HepG2 (cell line): ENCODE data around the gene PTGIS. TPM values are rescaled to one million over a fixed set of nuclear protein-coding genes. Genes with fewer than 3 reads are reported as not detected.
A peak's percentile ranks its signal among the peaks of the same experiment; 100 is the strongest.

Source experiments
- ATF5 ChIP-seq: sonication (generic); formaldehyde crosslinking; IDR thresholded peaks from 2 replicates; pipeline ENCODE4 v1.4.0; 2020; ENCODE audit warnings: mild to moderate bottlenecking, low read depth, missing genetic modification reagents
- CREM ChIP-seq, 2 experiments: sonication (generic) in 1 of 2; formaldehyde crosslinking in 1 of 2; IDR thresholded peaks; 2 replicates each; pipeline versions ENCODE4 v1.4.0 to v1.6.1; 2016 to 2020; ENCODE audit warnings: antibody characterized with exemption in 1 of 2, mild to moderate bottlenecking in 1 of 2, missing genetic modification reagents in 1 of 2
- DNMT1 ChIP-seq: sonication (generic); formaldehyde crosslinking; IDR thresholded peaks from 2 replicates; pipeline ENCODE4 v1.5.1; 2020; ENCODE audit warnings: mild to moderate bottlenecking, missing genetic modification reagents
- ETV6 ChIP-seq: sonication (generic); formaldehyde crosslinking; conservative IDR thresholded peaks from 2 replicates; pipeline ENCODE4 v1.4.0; 2020; ENCODE audit warnings: missing genetic modification reagents
- HOXA7 ChIP-seq: sonication (generic); formaldehyde crosslinking; IDR thresholded peaks from 2 replicates; pipeline ENCODE4 v1.8.1; 2022; ENCODE audit warnings: mild to moderate bottlenecking, missing genetic modification reagents, moderate library complexity
- MAFK ChIP-seq, 2 experiments: IDR thresholded peaks in 1 of 2; conservative IDR thresholded peaks in 1 of 2; 2 replicates each; pipeline ENCODE4 v1.6.1; 2011; ENCODE audit warnings: improper control_type of control experiment in 2 of 2, low read length in 2 of 2
- PHB2 ChIP-seq: fragments of 450-650 bp; IDR thresholded peaks from 2 replicates; pipeline ENCODE4 v1.6.1; 2018; ENCODE audit not compliant: partially characterized antibody
- SMARCC2 ChIP-seq: fragments of 450-650 bp; IDR thresholded peaks from 2 replicates; pipeline ENCODE4 v1.6.1; 2017; ENCODE audit warnings: antibody characterized with exemption, mild to moderate bottlenecking
- SNRNP70 ChIP-seq: fragments of 200-400 bp; formaldehyde crosslinking; IDR thresholded peaks from 2 replicates; pipeline ENCODE4 v1.6.1; 2017; ENCODE audit warnings: mild to moderate bottlenecking, low read depth, low read length, moderate library complexity
- SRSF9 ChIP-seq: fragments of 200-400 bp; formaldehyde crosslinking; IDR thresholded peaks from 2 replicates; pipeline ENCODE4 v1.6.1; 2018; ENCODE audit warnings: borderline replicate concordance, mild to moderate bottlenecking, low read depth, low read length; ENCODE audit not compliant: insufficient read depth, poor library complexity, severe bottlenecking
- THAP11 ChIP-seq: IDR thresholded peaks from 2 replicates; pipeline ENCODE4 v1.6.1; 2016; ENCODE audit warnings: missing biosample characterization, missing genetic modification reagents
- THYN1 ChIP-seq: sonication (generic); formaldehyde crosslinking; IDR thresholded peaks from 2 replicates; pipeline ENCODE4 v1.8.1; 2023; ENCODE audit warnings: low read depth, mild to moderate bottlenecking, moderate library complexity, missing genetic modification reagents, borderline replicate concordance
- TRAFD1 ChIP-seq: sonication (generic); formaldehyde crosslinking; IDR thresholded peaks from 2 replicates; pipeline ENCODE4 v1.5.1; 2020; ENCODE audit warnings: missing genetic modification reagents, mild to moderate bottlenecking, borderline replicate concordance
- UBTF ChIP-seq: sonication (generic); formaldehyde crosslinking; IDR thresholded peaks from 2 replicates; pipeline ENCODE4 v1.4.0; 2020; ENCODE audit warnings: mild to moderate bottlenecking, missing genetic modification reagents
- ZNF251 ChIP-seq: sonication (generic); formaldehyde crosslinking; IDR thresholded peaks from 2 replicates; pipeline ENCODE4 v1.9.0; 2021; ENCODE audit warnings: mild to moderate bottlenecking, missing genetic modification reagents
- ZNF367 ChIP-seq: sonication (generic); formaldehyde crosslinking; IDR thresholded peaks from 2 replicates; pipeline ENCODE4 v1.4.0; 2020; ENCODE audit warnings: missing genetic modification reagents, borderline replicate concordance
- ZNF704 ChIP-seq: sonication (generic); formaldehyde crosslinking; IDR thresholded peaks from 2 replicates; pipeline ENCODE4 v1.8.1; 2023; ENCODE audit warnings: mild to moderate bottlenecking, inconsistent platforms, moderate library complexity, missing genetic modification reagents, borderline replicate concordance
- ZNF775 ChIP-seq: sonication (generic); formaldehyde crosslinking; IDR thresholded peaks from 2 replicates; pipeline ENCODE4 v1.4.0; 2020; ENCODE audit warnings: missing genetic modification reagents, mild to moderate bottlenecking, moderate library complexity, borderline replicate concordance
- ZNF850 ChIP-seq: sonication (generic); formaldehyde crosslinking; conservative IDR thresholded peaks from 2 replicates; pipeline ENCODE4 v1.9.0; 2021; ENCODE audit warnings: mild to moderate bottlenecking, missing genetic modification reagents
- ZNF883 ChIP-seq: sonication (generic); formaldehyde crosslinking; IDR thresholded peaks from 2 replicates; pipeline ENCODE4 v1.5.1; 2020; ENCODE audit warnings: mild to moderate bottlenecking, missing genetic modification reagents; ENCODE audit errors: not compliant biosample characterization
- ZSCAN25 ChIP-seq: sonication (generic); formaldehyde crosslinking; IDR thresholded peaks from 2 replicates; pipeline ENCODE4 v1.8.0; 2022; ENCODE audit warnings: mild to moderate bottlenecking, missing genetic modification reagents
- polyA plus RNA-seq, 8 experiments: library from polyadenylated mRNA; depleted of rRNA in 3 of 8; stranded (reverse) in 7 of 8; unstranded in 1 of 8; fragments of >200 nt; fragmentation: Illumina TruSeq in 4 of 8; extraction: Trizol in 4 of 8; gene quantifications; 2 replicates each; pipeline versions ENCODE4 v1.2.1 to v1.2.3, GENCODE V29; 2011 to 2016; ENCODE audit warnings: low read depth in 4 of 8, missing spikeins in 1 of 8, mixed read lengths in 1 of 8; ENCODE audit not compliant: insufficient read depth in 1 of 8
- total RNA-seq, 5 experiments: library from RNA; depleted of rRNA; stranded (reverse); fragments of >200 nt; fragmentation: Illumina TruSeq; extraction: Trizol; gene quantifications; 2 replicates each; pipeline ENCODE4 v1.2.3, GENCODE V29; 2016; ENCODE audit warnings: low read depth in 1 of 5

Gene PTGIS
- total and polyA plus RNA-seq, 2 of the 13 experiments (the other 11 are each of a cell fraction or from before 2014, with no cell fraction given) = not detected

- no peak for TF ChIP-seq HOXA7
- TF ChIP-seq ZNF775 (CRISPR knock-in tag) = peak; percentile 97
- TF ChIP-seq THYN1 (CRISPR knock-in tag) = no peak
- TF ChIP-seq ZNF883 (CRISPR knock-in tag) = peak; percentile 89
- TF ChIP-seq DNMT1 (CRISPR knock-in tag) = peak; percentile 65
- no peak for TF ChIP-seq PHB2
- TF ChIP-seq THAP11 (CRISPR knock-in tag) = peak; percentile 79
- no peak for TF ChIP-seq SNRNP70
- no peak for TF ChIP-seq ZNF850 (CRISPR knock-in tag)
- TF ChIP-seq ATF5 (CRISPR knock-in tag) = 0 out of 2 replicates have a peak, but pooled peaks have one; percentile 69
- peak; percentile 18 to 24; a peak in 3 of 4 replicates for TF ChIP-seq MAFK (conservative IDR thresholded peaks at IDR 0.05 in 1 of 2, IDR thresholded peaks at IDR 0.05 in 1 of 2; ENCODE audit: low read length in 2 of 2)
- TF ChIP-seq SRSF9 = no peak
- TF ChIP-seq TRAFD1 (CRISPR knock-in tag) = peak; percentile 93; the same call in 1 of the 2 replicates
- peak; percentile 68 for TF ChIP-seq CREM (IDR thresholded peaks at IDR 0.05)
- no peak for TF ChIP-seq CREM (CRISPR knock-in tag; IDR thresholded peaks at IDR 0.05)
- peak; percentile 85 for TF ChIP-seq ZSCAN25 (CRISPR knock-in tag)
- no peak for TF ChIP-seq SMARCC2
- no peak; the same call in 1 of the 2 replicates for TF ChIP-seq ETV6 (CRISPR knock-in tag)
- TF ChIP-seq ZNF251 (CRISPR knock-in tag) = no peak; the same call in 1 of the 2 replicates
- TF ChIP-seq UBTF (CRISPR knock-in tag) = peak; percentile 92
- TF ChIP-seq ZNF367 (CRISPR knock-in tag) = no peak
- TF ChIP-seq ZNF704 = no peak
Observed at GRCh38 chr20:49583669-49584417, 15.9 kb upstream of the PTGIS start (continued).
